ENCODE measurements around the gene EXOC4.

DNA sequence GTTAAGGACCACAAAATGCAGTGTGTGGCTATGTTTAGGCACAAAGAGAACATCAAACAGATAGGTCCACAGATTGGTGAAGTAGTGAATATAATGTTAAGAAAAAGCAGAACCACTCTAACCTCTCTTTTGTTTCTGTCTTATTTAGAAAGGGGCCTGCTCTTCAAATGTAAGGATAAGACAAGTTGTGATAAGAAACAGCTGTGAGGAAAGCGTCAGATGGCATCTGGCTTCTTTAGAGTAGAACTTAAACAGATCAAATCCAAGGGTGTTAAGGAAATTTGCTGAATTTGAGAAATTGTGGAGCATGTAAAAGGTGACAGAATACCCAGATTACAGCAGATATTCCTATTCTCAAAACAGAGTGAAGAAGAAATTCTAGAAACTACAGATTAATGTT lies 723.3 kb downstream of the EXOC4 start:
- TF ChIP-seq EP300 (IDR thresholded peaks at IDR 0.05) (no peak), POLR2A (IDR thresholded peaks at IDR 0.05; ENCODE audit: low read depth) (no peak)
- TF ChIP-seq, protein P1, sequence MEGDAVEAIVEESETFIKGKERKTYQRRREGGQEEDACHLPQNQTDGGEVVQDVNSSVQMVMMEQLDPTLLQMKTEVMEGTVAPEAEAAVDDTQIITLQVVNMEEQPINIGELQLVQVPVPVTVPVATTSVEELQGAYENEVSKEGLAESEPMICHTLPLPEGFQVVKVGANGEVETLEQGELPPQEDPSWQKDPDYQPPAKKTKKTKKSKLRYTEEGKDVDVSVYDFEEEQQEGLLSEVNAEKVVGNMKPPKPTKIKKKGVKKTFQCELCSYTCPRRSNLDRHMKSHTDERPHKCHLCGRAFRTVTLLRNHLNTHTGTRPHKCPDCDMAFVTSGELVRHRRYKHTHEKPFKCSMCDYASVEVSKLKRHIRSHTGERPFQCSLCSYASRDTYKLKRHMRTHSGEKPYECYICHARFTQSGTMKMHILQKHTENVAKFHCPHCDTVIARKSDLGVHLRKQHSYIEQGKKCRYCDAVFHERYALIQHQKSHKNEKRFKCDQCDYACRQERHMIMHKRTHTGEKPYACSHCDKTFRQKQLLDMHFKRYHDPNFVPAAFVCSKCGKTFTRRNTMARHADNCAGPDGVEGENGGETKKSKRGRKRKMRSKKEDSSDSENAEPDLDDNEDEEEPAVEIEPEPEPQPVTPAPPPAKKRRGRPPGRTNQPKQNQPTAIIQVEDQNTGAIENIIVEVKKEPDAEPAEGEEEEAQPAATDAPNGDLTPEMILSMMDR (IDR thresholded peaks at IDR 0.05) = no peak
